ENCODE data around the gene EFTUD2.
"Not testable (repeated sequence)": the region's sequence is repeated elsewhere in the genome, so short reads cannot be mapped to it uniquely, and the experiment has no call there.

DNA sequence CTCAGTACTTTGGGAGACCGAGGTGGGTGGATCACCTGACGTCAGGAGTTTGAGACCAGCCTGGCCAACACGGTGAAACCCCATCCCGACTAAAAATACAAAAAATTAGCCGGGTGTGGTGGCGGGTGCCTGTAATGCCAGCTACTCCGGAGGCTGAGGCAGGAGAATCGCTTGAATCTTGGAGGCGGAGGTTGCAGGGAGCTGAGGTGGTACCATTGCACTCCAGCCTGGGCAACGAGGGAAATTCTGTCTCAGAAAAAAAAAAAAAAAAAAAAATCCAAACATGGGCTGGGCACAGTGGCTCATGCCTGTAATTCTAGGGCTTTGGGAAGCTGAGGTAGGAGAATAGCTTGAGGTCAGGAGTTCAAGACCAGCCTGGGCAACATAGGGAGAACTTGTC, 46.4 kb upstream of the EFTUD2 start:
- TF ChIP-seq, protein P1, sequence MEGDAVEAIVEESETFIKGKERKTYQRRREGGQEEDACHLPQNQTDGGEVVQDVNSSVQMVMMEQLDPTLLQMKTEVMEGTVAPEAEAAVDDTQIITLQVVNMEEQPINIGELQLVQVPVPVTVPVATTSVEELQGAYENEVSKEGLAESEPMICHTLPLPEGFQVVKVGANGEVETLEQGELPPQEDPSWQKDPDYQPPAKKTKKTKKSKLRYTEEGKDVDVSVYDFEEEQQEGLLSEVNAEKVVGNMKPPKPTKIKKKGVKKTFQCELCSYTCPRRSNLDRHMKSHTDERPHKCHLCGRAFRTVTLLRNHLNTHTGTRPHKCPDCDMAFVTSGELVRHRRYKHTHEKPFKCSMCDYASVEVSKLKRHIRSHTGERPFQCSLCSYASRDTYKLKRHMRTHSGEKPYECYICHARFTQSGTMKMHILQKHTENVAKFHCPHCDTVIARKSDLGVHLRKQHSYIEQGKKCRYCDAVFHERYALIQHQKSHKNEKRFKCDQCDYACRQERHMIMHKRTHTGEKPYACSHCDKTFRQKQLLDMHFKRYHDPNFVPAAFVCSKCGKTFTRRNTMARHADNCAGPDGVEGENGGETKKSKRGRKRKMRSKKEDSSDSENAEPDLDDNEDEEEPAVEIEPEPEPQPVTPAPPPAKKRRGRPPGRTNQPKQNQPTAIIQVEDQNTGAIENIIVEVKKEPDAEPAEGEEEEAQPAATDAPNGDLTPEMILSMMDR (IDR thresholded peaks at IDR 0.05 in 4 of 5, conservative IDR thresholded peaks at IDR 0.05 in 1 of 5), result not testable (repeated sequence)
- not testable (repeated sequence) for TF ChIP-seq POLR2A (IDR thresholded peaks at IDR 0.05)

Data from gastrocnemius medialis (tissue), 4 donors.